ENCODE data around the gene DNASE1L1.

Gene DNASE1L1

GRCh38 chrX:154382483-154383069, 26.5 kb downstream of the DNASE1L1 start:
- DNase-seq, result no peak

GRCh38 chrX:154381271-154381670, 27.8 kb downstream of the DNASE1L1 start:
- no peak for DNase-seq

GRCh38 chrX:154380787-154381186, 28.3 kb downstream of the DNASE1L1 start:
- DNase-seq, result no peak

- no peak for DNase-seq
Measured at GRCh38 chrX:154380153-154380552, 28.9 kb downstream of the DNASE1L1 start.

GRCh38 chrX:154379569-154379951, 29.5 kb downstream of the DNASE1L1 start:
- peak in 1 of 4 experiments; percentile 29 for DNase-seq

- peak; percentile 96 to 98 (median 97) for DNase-seq
Measured at GRCh38 chrX:154378799-154379568, 30.1 kb downstream of the DNASE1L1 start, which contains the start of gene EMD. TSS of gene EMD (plus strand) at chrX:154379295. CDS start at chrX:154379485, 190 bp downstream.

- peak; percentile 34 to 73 (median 65) for DNase-seq
Measured at GRCh38 chrX:154378059-154378798, 30.8 kb downstream of the DNASE1L1 start.

- no peak for DNase-seq
Measured at GRCh38 chrX:154376774-154377173, 32.3 kb downstream of the DNASE1L1 start.

- no peak for DNase-seq
Measured at GRCh38 chrX:154375156-154375504, 33.9 kb downstream of the DNASE1L1 start.

- peak; percentile 36 to 76 (median 50) for DNase-seq
Measured at GRCh38 chrX:154374313-154375155, 34.5 kb downstream of the DNASE1L1 start, which contains the start of gene FLNA. TSS of gene FLNA (minus strand) at chrX:154374634. CDS start at chrX:154371245, 3,389 bp downstream.

GRCh38 chrX:154373340-154374306, 35.4 kb downstream of the DNASE1L1 start:
- peak; percentile 58 to 75 (median 69) for DNase-seq

GRCh38 chrX:154372612-154373022, 36.4 kb downstream of the DNASE1L1 start:
- DNase-seq, result peak in 3 of 4 experiments; percentile 25 to 51 (median 33)

GRCh38 chrX:154371789-154372300, 37.2 kb downstream of the DNASE1L1 start:
- no peak for DNase-seq

- DNase-seq, result peak; percentile 92 to 97 (median 96)
Measured at GRCh38 chrX:154371017-154371788, 37.9 kb downstream of the DNASE1L1 start.

GRCh38 chrX:154370300-154371016, 38.6 kb downstream of the DNASE1L1 start:
- DNase-seq, result peak in 2 of 4 experiments; percentile 34 to 45

GRCh38 chrX:154369449-154370299, 39.4 kb downstream of the DNASE1L1 start:
- DNase-seq, result peak; percentile 62 to 87 (median 82)

- DNase-seq, result peak; percentile 93 to 97 (median 96)
Measured at GRCh38 chrX:154368630-154369448, 40.2 kb downstream of the DNASE1L1 start.
